Right atrium auricular region (tissue), 2 donors: ENCODE results near the gene COX6A2. TPM values are rescaled to one million over a fixed set of nuclear protein-coding genes. Genes with fewer than 3 reads are reported as not detected.
A peak's percentile ranks its signal among the peaks of the same experiment; 100 is the strongest.

Experiments used
- DNase-seq: peaks from one replicate; pipeline ENCODE4 v3.0.0-alpha.2; 2019; ENCODE audit warnings: low spot score
- H3K27ac ChIP-seq, 2 donors: fragments of 200-600 bp; sonication (generic); 1 replicate in 1 of 2; 2 replicates in 1 of 2; pipeline ENCODE4 v1.5.1; 2016 to 2019
- H3K27me3 ChIP-seq, 2 donors: fragments of 200-600 bp; sonication (generic); one replicate each; pipeline versions ENCODE4 v1.5.1 to v1.6.0; 2017 to 2019
- H3K36me3 ChIP-seq: fragments of 200-600 bp; sonication (generic); one replicate; pipeline ENCODE4 v1.5.1; 2016
- H3K4me1 ChIP-seq, 2 donors: fragments of 200-600 bp; sonication (generic); one replicate each; pipeline versions ENCODE4 v1.5.1 to v1.6.0; 2017 to 2019
- H3K4me3 ChIP-seq, 2 donors: fragments of 200-600 bp; sonication (generic); 1 replicate in 1 of 2; 2 replicates in 1 of 2; pipeline ENCODE4 v1.5.1; 2017 to 2019; ENCODE audit warnings: mild to moderate bottlenecking in 1 of 2, moderate library complexity in 1 of 2
- H3K9me3 ChIP-seq, 2 donors: fragments of 200-600 bp; sonication (generic); one replicate each; pipeline ENCODE4 v1.5.1; 2019
- CTCF ChIP-seq, 2 donors: fragments of 200-600 bp; sonication (generic); IDR thresholded peaks; one replicate each; pipeline ENCODE4 v1.5.1; 2019; ENCODE audit warnings: antibody characterized with exemption in 2 of 2
- total RNA-seq, 2 donors: library from RNA; depleted of rRNA; stranded (reverse); fragments of >200 nt; gene quantifications; one replicate each; pipeline ENCODE4 v1.1.0, GENCODE V29; 2016

The COX6A2 gene
- 100 to 1,000 TPM; 515 to 564 TPM for total RNA-seq

- no peak for DNase-seq
- peak within 1 kb of the TSS; percentile 54 to 59 for H3K4me3 ChIP-seq
- H3K4me1 ChIP-seq, result peaks cover 0 to 21% of the 10 kb centered on the region in 2 donors
- H3K27ac ChIP-seq, result peak within 1 kb of the TSS; percentile 91 to 95
- TF ChIP-seq CTCF (IDR thresholded peaks at IDR 0.05), result no peak
- H3K27me3 ChIP-seq, result no peaks in the 10 kb centered on the region
- peaks cover 13% of the 10 kb centered on the region for H3K36me3 ChIP-seq
- no peaks in the 10 kb centered on the region for H3K9me3 ChIP-seq
These were observed at the start of gene COX6A2 for GRCh38 chr16:31428279-31428597. Gene COX6A2, minus strand, starts transcription at chr16:31428360. Its CDS starts 35 bp downstream, at chr16:31428325.

DNA sequence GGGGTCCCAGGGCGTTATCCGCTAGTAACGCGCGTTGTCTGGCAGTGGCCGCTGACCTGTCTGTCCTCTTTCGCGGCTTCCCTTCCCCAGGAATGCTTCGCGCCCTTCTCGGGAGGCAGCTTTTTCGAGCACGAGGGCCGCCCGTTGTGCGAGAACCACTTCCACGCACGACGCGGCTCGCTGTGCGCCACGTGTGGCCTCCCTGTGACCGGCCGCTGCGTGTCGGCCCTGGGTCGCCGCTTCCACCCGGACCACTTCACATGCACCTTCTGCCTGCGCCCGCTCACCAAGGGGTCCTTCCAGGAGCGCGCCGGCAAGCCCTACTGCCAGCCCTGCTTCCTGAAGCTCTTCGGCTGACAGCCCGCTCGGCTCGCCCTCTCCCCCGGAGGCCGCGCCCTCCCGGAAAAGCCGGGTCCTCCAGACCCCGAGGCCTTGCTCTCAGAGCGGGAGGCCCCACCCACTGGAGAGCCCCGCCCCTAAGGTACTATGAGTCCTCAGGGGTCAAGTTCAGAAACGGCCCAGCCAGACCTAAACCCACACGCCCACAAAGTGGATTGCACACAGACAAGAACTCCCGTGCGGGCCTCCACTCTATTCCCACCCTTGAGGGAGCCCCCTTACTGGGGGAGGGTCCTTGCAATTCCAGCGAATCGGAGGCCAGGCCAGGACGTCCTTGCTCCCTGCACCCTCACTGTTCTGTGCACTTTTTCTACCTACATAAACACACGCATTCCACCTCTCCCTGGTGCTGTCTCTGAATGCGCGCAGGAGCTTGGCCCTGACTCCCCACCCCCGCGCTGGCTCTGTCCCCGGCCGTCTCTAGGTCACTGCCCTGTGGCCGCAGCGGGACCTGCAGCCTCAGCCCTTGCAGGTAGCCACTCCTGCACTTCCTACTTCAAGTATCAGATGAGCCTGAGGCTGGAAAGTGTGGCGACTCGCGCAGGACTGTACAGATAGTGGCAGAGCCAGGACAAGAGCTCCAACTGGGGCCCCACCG, 49.4 kb upstream of the COX6A2 start:
- peak overlapping the region in 1 of 2 donors; percentile 26 for H3K4me3 ChIP-seq
- H3K27ac ChIP-seq, result no peak overlapping the region
- no peaks in the 10 kb centered on the region for H3K9me3 ChIP-seq
- no peak for TF ChIP-seq CTCF (IDR thresholded peaks at IDR 0.05)
- no peaks in the 10 kb centered on the region for H3K27me3 ChIP-seq
- H3K4me1 ChIP-seq, result peaks cover 0 to 32% of the 10 kb centered on the region in 2 donors
- H3K36me3 ChIP-seq, result peaks cover 52% of the 10 kb centered on the region
- no peak for DNase-seq

GRCh38 chr16:31476303-31477219, 48.4 kb upstream of the COX6A2 start:
- Histone ChIP-seq H3K27me3 (no peaks in the 10 kb centered on the region), H3K4me3 (peak overlapping the region in 1 of 2 donors; percentile 26), H3K9me3 (no peaks in the 10 kb centered on the region), H3K36me3 (peaks cover 52% of the 10 kb centered on the region), H3K27ac (no peak overlapping the region), H3K4me1 (peaks cover 0 to 34% of the 10 kb centered on the region in 2 donors)
- TF ChIP-seq CTCF (IDR thresholded peaks at IDR 0.05), result no peak
- DNase-seq, result no peak

- Histone ChIP-seq H3K9me3 (no peaks in the 10 kb centered on the region), H3K4me3 (no peak overlapping the region), H3K36me3 (peaks cover 52% of the 10 kb centered on the region), H3K27ac (no peak overlapping the region), H3K27me3 (no peaks in the 10 kb centered on the region), H3K4me1 (peaks cover 3 to 37% of the 10 kb centered on the region in 2 donors)
- TF ChIP-seq CTCF (IDR thresholded peaks at IDR 0.05), result no peak
- no peak for DNase-seq
These were observed 47.8 kb upstream of the COX6A2 start for GRCh38 chr16:31475946-31476302.

- peaks cover 52% of the 10 kb centered on the region for H3K36me3 ChIP-seq
- peak overlapping the region in 1 of 2 donors; percentile 39 for H3K27ac ChIP-seq
- no peak for TF ChIP-seq CTCF (IDR thresholded peaks at IDR 0.05)
- DNase-seq, result no peak
- no peaks in the 10 kb centered on the region for H3K9me3 ChIP-seq
- H3K4me3 ChIP-seq, result no peak overlapping the region
- no peaks in the 10 kb centered on the region for H3K27me3 ChIP-seq
- peaks cover 3 to 30% of the 10 kb centered on the region in 2 donors for H3K4me1 ChIP-seq
These were observed 46.9 kb upstream of the COX6A2 start for GRCh38 chr16:31474773-31475738.
